ENCODE measurements around the gene SLC6A19.

DNA sequence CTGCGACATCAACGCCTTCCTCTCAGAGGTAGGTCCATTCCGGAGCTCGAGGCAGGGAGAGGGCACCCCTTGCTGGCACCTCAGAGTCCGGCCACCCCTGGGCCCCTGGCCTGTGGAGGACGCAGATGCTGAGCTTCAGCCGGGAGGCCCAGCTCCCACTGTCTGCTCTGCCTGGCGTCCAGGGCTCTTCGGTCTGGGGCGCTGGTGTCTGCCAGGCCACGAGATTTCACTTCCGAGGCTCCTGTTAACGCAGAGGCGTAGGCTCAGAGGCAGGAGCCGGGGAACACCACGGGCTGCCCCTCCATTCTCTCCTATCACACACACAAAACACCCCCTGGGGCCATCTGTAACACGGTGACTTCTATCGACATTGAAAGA is 15.5 kb downstream of the SLC6A19 start:
- TF ChIP-seq, protein P1, sequence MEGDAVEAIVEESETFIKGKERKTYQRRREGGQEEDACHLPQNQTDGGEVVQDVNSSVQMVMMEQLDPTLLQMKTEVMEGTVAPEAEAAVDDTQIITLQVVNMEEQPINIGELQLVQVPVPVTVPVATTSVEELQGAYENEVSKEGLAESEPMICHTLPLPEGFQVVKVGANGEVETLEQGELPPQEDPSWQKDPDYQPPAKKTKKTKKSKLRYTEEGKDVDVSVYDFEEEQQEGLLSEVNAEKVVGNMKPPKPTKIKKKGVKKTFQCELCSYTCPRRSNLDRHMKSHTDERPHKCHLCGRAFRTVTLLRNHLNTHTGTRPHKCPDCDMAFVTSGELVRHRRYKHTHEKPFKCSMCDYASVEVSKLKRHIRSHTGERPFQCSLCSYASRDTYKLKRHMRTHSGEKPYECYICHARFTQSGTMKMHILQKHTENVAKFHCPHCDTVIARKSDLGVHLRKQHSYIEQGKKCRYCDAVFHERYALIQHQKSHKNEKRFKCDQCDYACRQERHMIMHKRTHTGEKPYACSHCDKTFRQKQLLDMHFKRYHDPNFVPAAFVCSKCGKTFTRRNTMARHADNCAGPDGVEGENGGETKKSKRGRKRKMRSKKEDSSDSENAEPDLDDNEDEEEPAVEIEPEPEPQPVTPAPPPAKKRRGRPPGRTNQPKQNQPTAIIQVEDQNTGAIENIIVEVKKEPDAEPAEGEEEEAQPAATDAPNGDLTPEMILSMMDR (IDR thresholded peaks at IDR 0.05): no peak
- no peak for TF ChIP-seq POLR2A (IDR thresholded peaks at IDR 0.05)
